Erythroblast (primary cell): ENCODE data around the gene CERS6.

Experiments
- GATA1 ChIP-seq: IDR thresholded peaks from 2 replicates; pipeline ENCODE4 v1.6.1; 2011; ENCODE audit warnings: low read depth, mild to moderate bottlenecking, control low read depth, low read length, moderate library complexity
- POLR2A ChIP-seq: IDR thresholded peaks from 2 replicates; pipeline ENCODE4 v1.6.1; 2011; ENCODE audit warnings: mild to moderate bottlenecking, low read length

DNA sequence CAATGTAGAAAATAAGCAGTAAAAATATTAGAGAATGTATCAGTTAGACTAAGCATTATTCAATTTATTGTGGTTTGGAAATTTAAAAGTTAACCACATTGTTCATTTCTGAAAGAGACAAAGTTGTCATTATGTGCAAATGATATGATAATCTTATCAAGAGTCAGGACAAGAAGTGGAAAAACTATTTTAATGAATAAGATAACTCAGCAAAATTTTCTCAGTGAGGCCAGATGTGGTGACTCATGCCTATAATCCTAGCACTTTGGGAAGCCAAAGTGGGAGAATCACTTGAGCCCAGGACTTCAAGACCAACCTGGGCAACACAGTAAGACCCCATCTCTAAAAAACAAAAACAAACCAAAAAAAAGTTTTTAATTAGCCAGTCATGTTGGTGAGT lies 39.5 kb upstream of the CERS6 start:
- no peak for TF ChIP-seq POLR2A
- TF ChIP-seq GATA1 = no peak
